ENCODE results near the gene MTMR12.
A peak's percentile ranks its signal among the peaks of the same experiment; 100 is the strongest.
"Not testable (repeated sequence)": the region's sequence is repeated elsewhere in the genome, so short reads cannot be mapped to it uniquely, and the experiment has no call there.

MTMR12 gene

DNA sequence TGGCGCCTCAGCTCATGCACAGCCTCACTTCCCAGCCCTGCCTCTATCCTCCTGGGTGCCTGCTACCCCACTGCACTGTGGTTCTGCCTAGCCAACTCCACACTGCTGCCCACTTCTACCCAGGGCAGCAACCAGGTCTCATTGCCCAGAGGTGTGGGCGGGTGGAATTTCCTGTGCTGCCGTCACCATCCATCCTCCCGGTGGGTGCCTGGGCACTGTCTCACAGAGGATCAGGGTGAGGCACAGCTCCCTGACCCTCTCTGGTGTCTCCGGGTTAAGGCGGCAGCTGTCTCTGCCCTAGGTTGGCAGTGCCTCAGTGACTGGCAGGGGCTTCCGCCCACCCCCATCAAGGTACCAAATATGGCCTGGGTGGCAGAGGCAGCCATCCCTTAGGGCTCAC is 4.3 kb upstream of the MTMR12 start:
- H3K4me3 ChIP-seq (ENCODE audit: low read depth, low read length) = no peak overlapping the region
- H3K79me1 ChIP-seq (ENCODE audit: low read length) = peaks cover 7% of the 10 kb centered on the region
- peak overlapping the region; percentile 38 for H3K9ac ChIP-seq (ENCODE audit: low read length)
- peaks cover 7% of the 10 kb centered on the region for H3K9me3 ChIP-seq (ENCODE audit: insufficient read depth, low read depth, low read length)
- no peak overlapping the region for H3K14ac ChIP-seq (ENCODE audit: low read length)
- H4K12ac ChIP-seq (ENCODE audit: low read depth, low read length) = no peak overlapping the region
- no peak overlapping the region for H2BK5ac ChIP-seq (ENCODE audit: low read depth, low read length, poor library complexity)
- no peak overlapping the region for H3K18ac ChIP-seq (ENCODE audit: low read length)
- H3K4me2 ChIP-seq (ENCODE audit: low read length) = no peak overlapping the region
- no peak overlapping the region for H2BK12ac ChIP-seq (ENCODE audit: low read length)
- no peak overlapping the region for H2AK5ac ChIP-seq (ENCODE audit: low read length)
- no peaks in the 10 kb centered on the region for H3K36me3 ChIP-seq (ENCODE audit: control insufficient read depth in 1 of 2, insufficient read depth in 2 of 2, low read length in 2 of 2)
- H2AFZ ChIP-seq (ENCODE audit: insufficient read depth, low read length, poor library complexity) = no peak overlapping the region
- no peak overlapping the region for H2BK120ac ChIP-seq (ENCODE audit: insufficient read depth, low read length, poor library complexity)
- no peak overlapping the region for H3K4ac ChIP-seq (ENCODE audit: low read depth, low read length)
- H3K79me2 ChIP-seq (ENCODE audit: control insufficient read depth, insufficient read depth, low read length, poor library complexity) = peaks cover 6% of the 10 kb centered on the region
- WGBS (ENCODE audit: extremely low coverage, insufficient coverage, insufficient read length) = no CpG with 5 or more reads among the region's 7 CpGs
- DNase-seq = no peak
- H3K27me3 ChIP-seq (ENCODE audit: insufficient read depth, low read length) = no peaks in the 10 kb centered on the region
- no peaks in the 10 kb centered on the region for H3K4me1 ChIP-seq (ENCODE audit: control insufficient read depth in 1 of 2, insufficient read depth in 2 of 2, low read length in 2 of 2)
- H3K23ac ChIP-seq (ENCODE audit: low read length) = no peak overlapping the region
- no peak overlapping the region for H3K27ac ChIP-seq (ENCODE audit: low read depth, low read length)
- no peak overlapping the region for H4K8ac ChIP-seq (ENCODE audit: low read depth, low read length)
- no peak overlapping the region for H4K91ac ChIP-seq (ENCODE audit: low read depth, low read length)

DNA sequence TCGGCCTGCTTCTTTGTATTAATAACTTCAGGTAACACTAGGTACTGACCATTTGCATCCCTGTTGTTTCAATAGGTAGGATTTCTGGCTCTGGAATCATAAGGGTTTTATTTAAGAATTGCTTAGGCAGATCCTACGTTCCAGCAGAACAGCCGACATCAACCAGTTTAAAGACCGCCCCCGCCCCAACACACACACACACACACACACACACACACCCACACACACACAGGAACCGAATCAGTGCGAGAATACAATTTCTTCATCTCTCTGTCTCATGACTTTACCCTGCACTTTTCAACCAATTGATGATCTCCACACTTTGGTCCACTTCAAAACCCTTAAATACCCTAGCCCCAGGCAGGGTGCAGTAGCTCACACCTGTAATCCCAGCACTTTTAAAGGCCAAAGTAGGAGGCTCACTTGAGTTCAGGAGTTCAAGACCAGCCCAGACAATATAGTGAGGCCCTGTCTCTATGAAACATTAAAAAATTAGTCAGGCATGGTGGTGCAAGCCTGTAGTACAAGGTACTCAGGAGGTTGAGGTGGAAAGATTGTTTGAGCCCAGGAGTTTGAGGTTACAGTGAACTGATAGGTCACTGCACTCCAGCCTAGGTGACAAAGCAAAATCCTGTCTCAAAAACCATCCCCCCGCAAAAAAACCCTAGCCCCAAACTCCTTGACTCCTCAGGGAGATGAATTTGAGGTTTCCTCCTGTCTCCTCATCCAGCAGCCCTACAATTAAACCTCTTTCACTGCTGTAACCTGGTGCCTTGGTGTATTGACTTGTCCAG is 2.7 kb upstream of the MTMR12 start:
- Histone ChIP-seq H4K8ac (ENCODE audit: low read depth, low read length) (no peak overlapping the region), H3K79me2 (ENCODE audit: control insufficient read depth, insufficient read depth, low read length, poor library complexity) (peaks cover 7% of the 10 kb centered on the region), H2BK12ac (ENCODE audit: low read length) (no peak overlapping the region), H3K9ac (ENCODE audit: low read length) (no peak overlapping the region), H3K27me3 (ENCODE audit: insufficient read depth, low read length) (no peaks in the 10 kb centered on the region), H2BK5ac (ENCODE audit: low read depth, low read length, poor library complexity) (no peak overlapping the region), H3K9me3 (ENCODE audit: insufficient read depth, low read depth, low read length) (no peaks in the 10 kb centered on the region), H3K27ac (ENCODE audit: low read depth, low read length) (no peak overlapping the region), H2AK5ac (ENCODE audit: low read length) (no peak overlapping the region), H3K4me2 (ENCODE audit: low read length) (no peak overlapping the region), H3K4me3 (ENCODE audit: low read depth, low read length) (no peak overlapping the region), H4K91ac (ENCODE audit: low read depth, low read length) (no peak overlapping the region), H3K4me1 (ENCODE audit: control insufficient read depth in 1 of 2, insufficient read depth in 2 of 2, low read length in 2 of 2) (peaks cover 3 to 5% of the 10 kb centered on the region in 2 experiments), H3K14ac (ENCODE audit: low read length) (no peak overlapping the region), H2AFZ (ENCODE audit: insufficient read depth, low read length, poor library complexity) (no peak overlapping the region), H2BK120ac (ENCODE audit: insufficient read depth, low read length, poor library complexity) (no peak overlapping the region), H3K18ac (ENCODE audit: low read length) (no peak overlapping the region), H3K4ac (ENCODE audit: low read depth, low read length) (no peak overlapping the region), H3K79me1 (ENCODE audit: low read length) (peaks cover 7% of the 10 kb centered on the region), H4K12ac (ENCODE audit: low read depth, low read length) (no peak overlapping the region), H3K23ac (ENCODE audit: low read length) (no peak overlapping the region), H3K36me3 (ENCODE audit: control insufficient read depth in 1 of 2, insufficient read depth in 2 of 2, low read length in 2 of 2) (no peaks in the 10 kb centered on the region)
- no CpG with 5 or more reads among the region's 8 CpGs for WGBS (ENCODE audit: extremely low coverage, insufficient coverage, insufficient read length)
- no peak for DNase-seq

DNA sequence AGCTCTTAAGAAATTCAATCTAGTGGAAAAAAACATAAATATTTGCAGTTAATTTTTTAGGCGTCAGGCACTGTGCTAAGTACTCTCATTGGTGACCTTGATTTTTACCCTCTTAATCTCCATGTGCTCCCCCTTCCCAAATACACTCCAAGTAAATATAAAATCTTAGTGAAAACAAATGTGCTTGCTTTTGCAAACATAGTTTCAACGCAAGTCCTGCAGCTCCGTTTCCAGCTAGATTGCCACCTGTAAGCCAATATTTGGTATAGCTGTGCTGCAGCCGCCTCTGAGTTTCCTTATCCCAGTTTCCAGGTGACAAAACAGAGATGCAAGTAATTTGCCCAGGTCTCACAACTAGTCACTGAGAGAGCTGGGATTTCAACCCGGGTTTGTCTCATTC is 1.9 kb upstream of the MTMR12 start:
- Histone ChIP-seq H4K12ac (ENCODE audit: low read depth, low read length) (no peak overlapping the region), H3K36me3 (ENCODE audit: control insufficient read depth in 1 of 2, insufficient read depth in 2 of 2, low read length in 2 of 2) (no peaks in the 10 kb centered on the region), H4K91ac (ENCODE audit: low read depth, low read length) (no peak overlapping the region), H3K4me3 (ENCODE audit: low read depth, low read length) (no peak overlapping the region), H3K4me2 (ENCODE audit: low read length) (no peak overlapping the region), H4K8ac (ENCODE audit: low read depth, low read length) (no peak overlapping the region), H3K4me1 (ENCODE audit: control insufficient read depth in 1 of 2, insufficient read depth in 2 of 2, low read length in 2 of 2) (peaks cover 3 to 5% of the 10 kb centered on the region in 2 experiments), H3K23ac (ENCODE audit: low read length) (no peak overlapping the region), H3K27me3 (ENCODE audit: insufficient read depth, low read length) (no peaks in the 10 kb centered on the region), H2BK120ac (ENCODE audit: insufficient read depth, low read length, poor library complexity) (no peak overlapping the region), H2BK5ac (ENCODE audit: low read depth, low read length, poor library complexity) (no peak overlapping the region), H2AFZ (ENCODE audit: insufficient read depth, low read length, poor library complexity) (no peak overlapping the region), H2AK5ac (ENCODE audit: low read length) (no peak overlapping the region), H3K4ac (ENCODE audit: low read depth, low read length) (no peak overlapping the region), H3K9me3 (ENCODE audit: insufficient read depth, low read depth, low read length) (no peaks in the 10 kb centered on the region), H3K79me2 (ENCODE audit: control insufficient read depth, insufficient read depth, low read length, poor library complexity) (peaks cover 8% of the 10 kb centered on the region), H2BK12ac (ENCODE audit: low read length) (no peak overlapping the region), H3K18ac (ENCODE audit: low read length) (no peak overlapping the region), H3K27ac (ENCODE audit: low read depth, low read length) (no peak overlapping the region), H3K79me1 (ENCODE audit: low read length) (peaks cover 7% of the 10 kb centered on the region), H3K14ac (ENCODE audit: low read length) (no peak overlapping the region), H3K9ac (ENCODE audit: low read length) (no peak overlapping the region)
- WGBS (ENCODE audit: extremely low coverage, insufficient coverage, insufficient read length) = no CpG with 5 or more reads among the region's 5 CpGs
- no peak for DNase-seq

DNA sequence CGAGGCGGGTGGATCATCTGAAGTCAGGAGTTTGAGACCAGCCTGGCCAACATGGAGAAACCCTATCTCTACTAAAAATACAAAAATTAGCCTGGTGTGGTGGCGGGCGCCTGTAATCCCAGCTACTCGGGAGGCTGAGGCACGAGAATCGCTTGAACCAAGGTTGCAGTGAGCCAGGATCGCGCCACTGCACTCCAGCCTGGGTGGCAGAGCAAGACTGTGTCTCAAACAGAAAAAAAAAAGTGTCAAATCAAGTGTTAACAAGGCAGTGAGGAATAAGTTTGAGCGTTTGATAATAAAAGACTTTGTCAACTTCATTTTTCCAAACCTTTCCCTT is 1.4 kb upstream of the MTMR12 start:
- not testable (repeated sequence) for H3K14ac ChIP-seq (ENCODE audit: low read length); H2BK120ac ChIP-seq (ENCODE audit: insufficient read depth, low read length, poor library complexity); H3K79me2 ChIP-seq (ENCODE audit: control insufficient read depth, insufficient read depth, low read length, poor library complexity); DNase-seq; H3K36me3 ChIP-seq (ENCODE audit: control insufficient read depth in 1 of 2, insufficient read depth in 2 of 2, low read length in 2 of 2); H3K4me3 ChIP-seq (ENCODE audit: low read depth, low read length); H3K79me1 ChIP-seq (ENCODE audit: low read length); H3K27ac ChIP-seq (ENCODE audit: low read depth, low read length); H3K27me3 ChIP-seq (ENCODE audit: insufficient read depth, low read length); H3K23ac ChIP-seq (ENCODE audit: low read length); H2AK5ac ChIP-seq (ENCODE audit: low read length); H3K4ac ChIP-seq (ENCODE audit: low read depth, low read length); H3K4me1 ChIP-seq (ENCODE audit: control insufficient read depth in 1 of 2, insufficient read depth in 2 of 2, low read length in 2 of 2); H3K9ac ChIP-seq (ENCODE audit: low read length); H2BK5ac ChIP-seq (ENCODE audit: low read depth, low read length, poor library complexity); H3K18ac ChIP-seq (ENCODE audit: low read length); H2BK12ac ChIP-seq (ENCODE audit: low read length); H4K8ac ChIP-seq (ENCODE audit: low read depth, low read length); H4K12ac ChIP-seq (ENCODE audit: low read depth, low read length); H3K4me2 ChIP-seq (ENCODE audit: low read length); H4K91ac ChIP-seq (ENCODE audit: low read depth, low read length); H3K9me3 ChIP-seq (ENCODE audit: insufficient read depth, low read depth, low read length); H2AFZ ChIP-seq (ENCODE audit: insufficient read depth, low read length, poor library complexity)
- WGBS (ENCODE audit: extremely low coverage, insufficient coverage, insufficient read length) = no CpG with 5 or more reads among the region's 10 CpGs

Data from trophoblast cell (in vitro differentiated cells and primary cell).